Astrocyte of the hippocampus (primary cell): ENCODE data around the gene CCRL2.

Experiments used
- DNase-seq: peaks from one replicate; pipeline ENCODE4 v3.0.0; 2011; ENCODE audit warnings: low read depth, low spot score

Gene CCRL2, protein sequence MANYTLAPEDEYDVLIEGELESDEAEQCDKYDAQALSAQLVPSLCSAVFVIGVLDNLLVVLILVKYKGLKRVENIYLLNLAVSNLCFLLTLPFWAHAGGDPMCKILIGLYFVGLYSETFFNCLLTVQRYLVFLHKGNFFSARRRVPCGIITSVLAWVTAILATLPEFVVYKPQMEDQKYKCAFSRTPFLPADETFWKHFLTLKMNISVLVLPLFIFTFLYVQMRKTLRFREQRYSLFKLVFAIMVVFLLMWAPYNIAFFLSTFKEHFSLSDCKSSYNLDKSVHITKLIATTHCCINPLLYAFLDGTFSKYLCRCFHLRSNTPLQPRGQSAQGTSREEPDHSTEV

DNA sequence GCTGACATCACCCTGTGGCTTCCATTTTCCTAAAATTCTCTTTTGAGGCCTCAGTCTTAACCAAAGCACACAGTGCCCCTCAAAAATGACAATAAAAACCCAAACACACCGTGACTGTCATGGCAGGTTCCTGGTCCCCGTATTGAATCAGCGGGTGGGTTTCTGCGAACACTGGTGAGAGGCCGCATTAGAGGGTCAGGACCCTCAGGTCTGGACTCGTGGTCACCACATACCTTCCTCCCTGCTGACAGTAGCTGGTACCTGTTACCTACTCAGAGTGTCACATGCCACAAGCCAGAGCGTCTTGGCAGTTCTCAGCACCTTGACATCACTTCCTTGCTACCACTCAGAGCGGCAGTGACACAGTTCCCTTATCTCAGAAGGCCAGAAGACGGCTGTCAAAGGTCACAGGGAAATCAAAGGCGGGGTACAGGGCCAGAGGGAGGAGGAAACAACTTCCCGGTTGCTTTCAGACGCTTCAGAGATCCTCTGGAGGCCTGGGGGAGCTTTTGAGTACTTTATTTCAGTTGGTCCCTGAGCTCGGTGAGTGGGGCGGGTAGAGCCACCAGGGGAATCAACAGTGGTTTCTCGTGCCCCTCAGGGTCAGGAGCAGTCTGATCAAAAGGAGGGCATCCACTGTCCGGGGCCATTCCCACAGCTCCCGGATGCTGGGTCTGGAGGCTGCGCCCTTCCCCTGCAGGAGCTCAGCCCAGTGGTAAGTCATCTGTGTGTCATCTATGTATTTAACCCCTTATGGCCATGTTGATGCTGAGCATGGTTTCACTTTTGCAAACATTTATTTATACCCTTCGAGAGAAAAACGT, at the start of gene CCRL2, which contains the start of gene CCR5AS:
TSS of gene CCRL2 (plus strand) at position 472 of the 824 bp plus-strand sequence. CDS start 821 bp downstream, outside the sequence.
TSS of gene CCR5AS (minus strand) at position 279 of the 824 bp plus-strand sequence.
- no peak for DNase-seq

DNA sequence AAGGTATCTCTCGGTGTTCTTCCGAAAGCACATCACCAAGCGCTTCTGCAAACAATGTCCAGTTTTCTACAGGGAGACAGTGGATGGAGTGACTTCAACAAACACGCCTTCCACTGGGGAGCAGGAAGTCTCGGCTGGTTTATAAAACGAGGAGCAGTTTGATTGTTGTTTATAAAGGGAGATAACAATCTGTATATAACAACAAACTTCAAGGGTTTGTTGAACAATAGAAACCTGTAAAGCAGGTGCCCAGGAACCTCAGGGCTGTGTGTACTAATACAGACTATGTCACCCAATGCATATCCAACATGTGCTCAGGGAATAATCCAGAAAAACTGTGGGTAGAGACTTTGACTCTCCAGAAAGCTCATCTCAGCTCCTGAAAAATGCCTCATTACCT, 48.6 kb upstream of the CCRL2 start:
- no peak for DNase-seq

- peak; percentile 6 for DNase-seq
Observed at GRCh38 chr3:46359733-46360493, 47.1 kb upstream of the CCRL2 start.

DNA sequence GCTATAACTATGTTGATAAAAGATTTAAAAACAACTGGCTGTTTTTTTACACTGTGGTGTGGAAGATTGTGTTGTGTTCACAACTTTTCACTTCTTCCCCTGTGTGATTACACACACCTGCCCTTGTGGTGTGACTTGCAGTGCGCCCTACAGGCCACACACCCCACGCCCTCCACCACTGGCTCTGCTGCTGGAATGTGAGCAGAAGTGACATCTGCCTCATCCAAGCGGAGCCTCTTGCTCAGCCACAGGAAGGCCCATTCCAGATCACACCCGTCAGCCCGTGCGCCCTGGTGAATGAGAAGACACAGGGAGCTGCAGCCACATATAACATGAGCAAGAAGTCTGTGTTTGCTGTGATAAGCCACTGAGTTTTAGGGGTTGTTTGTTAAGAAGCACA, 46.2 kb upstream of the CCRL2 start:
- no peak for DNase-seq

GRCh38 chr3:46361408-46362283, 45.4 kb upstream of the CCRL2 start:
- no peak for DNase-seq

GRCh38 chr3:46365041-46365440, 42.0 kb upstream of the CCRL2 start:
- DNase-seq, result no peak

GRCh38 chr3:46365737-46366524, 41.1 kb upstream of the CCRL2 start:
- no peak for DNase-seq

DNA sequence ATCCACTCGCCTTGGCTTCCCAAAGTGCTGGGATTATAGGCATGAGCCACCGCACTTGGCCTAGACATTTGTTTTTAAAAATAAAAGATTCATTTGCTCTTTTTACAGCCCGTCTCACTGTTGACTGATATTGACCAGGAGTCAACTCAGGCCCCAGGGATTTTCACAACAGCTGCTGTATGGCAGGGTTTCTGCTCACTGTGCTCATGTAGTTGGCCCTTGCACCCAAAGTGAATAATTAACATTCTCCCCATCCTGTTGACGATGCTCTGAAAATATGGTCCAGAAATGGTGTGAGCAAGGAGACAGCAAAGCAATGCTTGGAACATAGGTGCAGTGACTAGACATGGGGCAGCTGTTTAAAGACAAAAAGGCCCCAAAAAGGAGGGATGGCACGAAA, 39.2 kb upstream of the CCRL2 start:
- DNase-seq, result no peak

DNA sequence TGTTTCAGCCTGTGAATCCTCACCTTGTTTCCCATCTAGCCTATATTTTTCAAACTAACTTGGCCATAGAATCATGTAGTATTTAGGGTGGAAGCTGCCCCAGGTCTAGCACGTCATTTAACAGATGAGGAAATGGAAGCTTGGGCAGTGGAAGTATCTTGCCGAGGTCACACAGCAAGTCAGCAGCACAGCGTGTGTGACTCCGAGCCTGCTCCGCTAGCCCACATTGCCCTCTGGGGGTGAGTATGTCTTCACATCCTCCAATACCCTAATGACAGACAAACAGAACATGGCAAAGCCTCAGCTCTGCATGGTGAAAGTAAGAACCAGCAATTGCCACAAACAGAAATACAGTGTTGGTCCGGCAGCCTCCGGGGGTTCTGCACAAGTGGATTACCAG, 38.5 kb upstream of the CCRL2 start:
- no peak for DNase-seq

- DNase-seq, result no peak
Observed at GRCh38 chr3:46369151-46369550, 37.9 kb upstream of the CCRL2 start.

DNA sequence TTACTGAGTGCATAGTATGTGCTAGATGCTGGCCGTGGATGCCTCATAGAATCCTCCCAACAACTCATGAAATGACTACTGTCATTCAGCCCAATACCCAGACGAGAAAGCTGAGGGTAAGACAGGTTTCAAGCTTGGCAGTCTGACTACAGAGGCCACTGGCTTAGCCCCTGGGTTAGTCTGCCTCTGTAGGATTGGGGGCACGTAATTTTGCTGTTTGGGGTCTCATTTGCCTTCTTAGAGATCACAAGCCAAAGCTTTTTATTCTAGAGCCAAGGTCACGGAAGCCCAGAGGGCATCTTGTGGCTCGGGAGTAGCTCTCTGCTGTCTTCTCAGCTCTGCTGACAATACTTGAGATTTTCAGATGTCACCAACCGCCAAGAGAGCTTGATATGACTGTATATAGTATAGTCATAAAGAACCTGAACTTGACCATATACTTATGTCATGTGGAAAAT, 37.4 kb upstream of the CCRL2 start:
- DNase-seq, result no peak

DNA sequence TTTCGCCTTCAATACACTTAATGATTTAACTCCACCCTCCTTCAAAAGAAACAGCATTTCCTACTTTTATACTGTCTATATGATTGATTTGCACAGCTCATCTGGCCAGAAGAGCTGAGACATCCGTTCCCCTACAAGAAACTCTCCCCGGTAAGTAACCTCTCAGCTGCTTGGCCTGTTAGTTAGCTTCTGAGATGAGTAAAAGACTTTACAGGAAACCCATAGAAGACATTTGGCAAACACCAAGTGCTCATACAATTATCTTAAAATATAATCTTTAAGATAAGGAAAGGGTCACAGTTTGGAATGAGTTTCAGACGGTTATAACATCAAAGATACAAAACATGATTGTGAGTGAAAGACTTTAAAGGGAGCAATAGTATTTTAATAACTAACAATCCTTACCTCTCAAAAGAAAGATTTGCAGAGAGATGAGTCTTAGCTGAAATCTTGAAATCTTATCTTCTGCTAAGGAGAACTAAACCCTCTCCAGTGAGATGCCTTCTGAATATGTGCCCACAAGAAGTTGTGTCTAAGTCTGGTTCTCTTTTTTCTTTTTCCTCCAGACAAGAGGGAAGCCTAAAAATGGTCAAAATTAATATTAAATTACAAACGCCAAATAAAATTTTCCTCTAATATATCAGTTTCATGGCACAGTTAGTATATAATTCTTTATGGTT, 36.1 kb upstream of the CCRL2 start, which contains the start of gene CCR5:
TSS of gene CCR5 (plus strand) at position 108 of the 680 bp plus-strand sequence. CDS start 1,957 bp downstream, outside the sequence.
- DNase-seq, result no peak

- no peak for DNase-seq
Observed at GRCh38 chr3:46371519-46372340, 35.3 kb upstream of the CCRL2 start.

- DNase-seq, result peak; percentile 37
Observed at GRCh38 chr3:46372492-46373359, 34.3 kb upstream of the CCRL2 start.

GRCh38 chr3:46374755-46375154, 32.3 kb upstream of the CCRL2 start:
- no peak for DNase-seq

DNA sequence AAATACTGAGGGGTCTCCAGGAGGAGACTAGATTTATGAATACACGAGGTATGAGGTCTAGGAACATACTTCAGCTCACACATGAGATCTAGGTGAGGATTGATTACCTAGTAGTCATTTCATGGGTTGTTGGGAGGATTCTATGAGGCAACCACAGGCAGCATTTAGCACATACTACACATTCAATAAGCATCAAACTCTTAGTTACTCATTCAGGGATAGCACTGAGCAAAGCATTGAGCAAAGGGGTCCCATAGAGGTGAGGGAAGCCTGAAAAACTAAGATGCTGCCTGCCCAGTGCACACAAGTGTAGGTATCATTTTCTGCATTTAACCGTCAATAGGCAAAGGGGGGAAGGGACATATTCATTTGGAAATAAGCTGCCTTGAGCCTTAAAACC, 31.8 kb upstream of the CCRL2 start:
- no peak for DNase-seq

GRCh38 chr3:46375814-46376213, 31.2 kb upstream of the CCRL2 start:
- no peak for DNase-seq
